WTC11 (cell line): ENCODE data around the gene SPEN. TPM values are rescaled to one million over a fixed set of nuclear protein-coding genes. Genes with fewer than 3 reads are reported as not detected.

Experiments
- ATAC-seq: fragments of 200-7000 bp; cut with Tn5 transposase; 2 replicates; pipeline ENCODE4 v1.10.0; 2021; ENCODE audit warnings: mild to moderate bottlenecking, moderate library complexity
- CTCF ChIA-PET: fragments of 300-600 bp; sonication (Branson Sonifier 250); formaldehyde crosslinking; loops from one replicate; lab custom pipeline; 2021; ENCODE audit warnings: antibody characterized with exemption; lab: Charles Lee
- POLR2A ChIA-PET: fragments of 350-600 bp; sonication (Branson Sonifier 250); formaldehyde crosslinking; loops from one replicate; lab custom pipeline; 2021; ENCODE audit warnings: antibody characterized with exemption; lab: Charles Lee
- DNase-seq: peaks from one replicate; pipeline ENCODE4 v3.0.0; 2021; ENCODE audit warnings: low spot score
- H3K27ac Mint-ChIP-seq: 2 replicates; pipeline ENCODE4 v1.8.0; 2021; ENCODE audit warnings: mixed read lengths
- H3K27me3 Mint-ChIP-seq: 2 replicates; pipeline ENCODE4 v1.8.0; 2021; ENCODE audit warnings: low read depth, mild to moderate bottlenecking, moderate library complexity, mixed read lengths
- H3K36me3 Mint-ChIP-seq: 2 replicates; pipeline ENCODE4 v1.8.0; 2021; ENCODE audit warnings: mixed read lengths
- H3K4me1 Mint-ChIP-seq: 2 replicates; pipeline ENCODE4 v1.8.0; 2022; ENCODE audit warnings: mixed read lengths
- H3K4me3 Mint-ChIP-seq: 2 replicates; pipeline ENCODE4 v1.8.0; 2021; ENCODE audit warnings: mild to moderate bottlenecking, moderate library complexity, mixed read lengths
- H3K9me3 Mint-ChIP-seq: 2 replicates; pipeline ENCODE4 v1.8.0; 2021; ENCODE audit warnings: mixed read lengths
- AFF4 ChIP-seq: sonication (generic); formaldehyde crosslinking; IDR thresholded peaks from 2 replicates; pipeline ENCODE4 v1.8.1; 2023; ENCODE audit warnings: mild to moderate bottlenecking, missing genetic modification reagents, borderline replicate concordance
- CREB1 ChIP-seq: sonication (generic); formaldehyde crosslinking; IDR thresholded peaks from 2 replicates; pipeline ENCODE4 v1.8.0; 2023; ENCODE audit warnings: mild to moderate bottlenecking, missing genetic modification reagents
- ESRRA ChIP-seq: sonication (generic); formaldehyde crosslinking; IDR thresholded peaks from 2 replicates; pipeline ENCODE4 v1.8.1; 2022; ENCODE audit warnings: mild to moderate bottlenecking, missing genetic modification reagents, borderline replicate concordance
- ETV6 ChIP-seq: sonication (generic); formaldehyde crosslinking; IDR thresholded peaks from 2 replicates; pipeline ENCODE4 v1.8.1; 2022; ENCODE audit warnings: mild to moderate bottlenecking, missing genetic modification reagents
- MAX ChIP-seq: sonication (generic); formaldehyde crosslinking; IDR thresholded peaks from 2 replicates; pipeline ENCODE4 v1.8.0; 2022; ENCODE audit warnings: mild to moderate bottlenecking, missing genetic modification reagents
- NFYB ChIP-seq: sonication (generic); formaldehyde crosslinking; conservative IDR thresholded peaks from 2 replicates; pipeline ENCODE4 v1.8.0; 2022; ENCODE audit warnings: low read depth, missing genetic modification reagents
- NR2C2 ChIP-seq: sonication (generic); formaldehyde crosslinking; IDR thresholded peaks from 2 replicates; pipeline ENCODE4 v1.8.0; 2022; ENCODE audit warnings: mild to moderate bottlenecking, missing genetic modification reagents
- SOX15 ChIP-seq: fragments of 250-450 bp; sonication (Bioruptor Pico); IDR thresholded peaks from 2 replicates; pipeline ENCODE4 v1.9.0; 2021; ENCODE audit warnings: mild to moderate bottlenecking
- SP1 ChIP-seq: sonication (generic); formaldehyde crosslinking; conservative IDR thresholded peaks from 2 replicates; pipeline ENCODE4 v1.8.1; 2022; ENCODE audit warnings: missing genetic modification reagents
- USF2 ChIP-seq: sonication (generic); formaldehyde crosslinking; IDR thresholded peaks from 2 replicates; pipeline ENCODE4 v1.8.1; 2023; ENCODE audit warnings: mild to moderate bottlenecking, missing genetic modification reagents, moderate library complexity
- ZNF121 ChIP-seq: sonication (generic); formaldehyde crosslinking; IDR thresholded peaks from 2 replicates; pipeline ENCODE4 v1.8.0; 2023; ENCODE audit warnings: missing genetic modification reagents
- ZNF671 ChIP-seq: fragments of 250-450 bp; sonication (Bioruptor Pico); IDR thresholded peaks from 2 replicates; pipeline ENCODE4 v1.8.0; 2021; ENCODE audit warnings: mild to moderate bottlenecking
- total RNA-seq: library from RNA; stranded (reverse); gene quantifications from 3 replicates; pipeline ENCODE4 v1.2.3, GENCODE V29; 2021

The SPEN gene
- total RNA-seq, 1 experiment from 2014 or later = 48.8 TPM

- TF ChIP-seq SOX15 (no peak), NR2C2 (CRISPR knock-in tag) (no peak), AFF4 (CRISPR knock-in tag) (no peak), ETV6 (no peak), CREB1 (CRISPR knock-in tag) (no peak), USF2 (CRISPR knock-in tag) (no peak)
These were observed 106.8 kb downstream of the SPEN start (continued) for GRCh38 chr1:15954316-15954715.

- ChIA-PET CTCF (no interaction called here), POLR2A (no interaction called here)
- H3K27ac Mint-ChIP-seq = no peak overlapping the region
These were observed 108.0 kb downstream of the SPEN start for GRCh38 chr1:15955552-15955951.

GRCh38 chr1:15956150-15956549 is 108.6 kb downstream of the SPEN start:
- TF ChIP-seq MAX (CRISPR knock-in tag) (no peak), NR2C2 (CRISPR knock-in tag) (no peak), SP1 (CRISPR knock-in tag) (no peak), ZNF671 (CRISPR knock-in tag) (no peak), NFYB (no peak)
- DNase-seq = no peak
- Mint-ChIP-seq H3K27ac (no peak overlapping the region), H3K36me3 (no peaks in the 10 kb centered on the region), H3K27me3 (no peaks in the 10 kb centered on the region), H3K4me1 (peaks cover 63% of the 10 kb centered on the region), H3K4me3 (no peak overlapping the region), H3K9me3 (no peaks in the 10 kb centered on the region)
- ChIA-PET CTCF (no interaction called here), POLR2A (no interaction called here)
- no peak for ATAC-seq

More at GRCh38 chr1:15955552-15955951, 108.0 kb downstream of the SPEN start:
- peaks cover 65% of the 10 kb centered on the region for H3K4me1 Mint-ChIP-seq
- no peaks in the 10 kb centered on the region for H3K36me3 Mint-ChIP-seq
- ATAC-seq (no peak), DNase-seq (no peak)
- no peak overlapping the region for H3K4me3 Mint-ChIP-seq
- no peaks in the 10 kb centered on the region for H3K9me3 Mint-ChIP-seq
- 0 out of 2 replicates have a peak, but pooled peaks have one; percentile 26 for TF ChIP-seq ZNF121 (CRISPR knock-in tag)
- no peak for TF ChIP-seq AFF4 (CRISPR knock-in tag)
- no peak for TF ChIP-seq ESRRA (CRISPR knock-in tag)
- no peaks in the 10 kb centered on the region for H3K27me3 Mint-ChIP-seq
